ENCODE measurements around the gene LGALS1.

GRCh38 chr22:37655252-37655563 is 20.2 kb upstream of the LGALS1 start:
- TF ChIP-seq CTCF (IDR thresholded peaks at IDR 0.05), result no peak
- no peak for TF ChIP-seq POLR2A (IDR thresholded peaks at IDR 0.05)

Data from right lobe of liver (tissue), 4 donors.